GM18870 (cell line): Measurements from ENCODE around the gene MYL6B.
"Not testable (repeated sequence)": the region's sequence is repeated elsewhere in the genome, so short reads cannot be mapped to it uniquely, and the experiment has no call there.

ENCODE experiments used
- ATAC-seq: cut with Tn5 transposase; IDR thresholded peaks from one replicate; pipeline ENCODE4 v1.9.1; 2021; ENCODE audit warnings: moderate library complexity; ENCODE audit not compliant: unreplicated experiment

MYL6B gene

DNA sequence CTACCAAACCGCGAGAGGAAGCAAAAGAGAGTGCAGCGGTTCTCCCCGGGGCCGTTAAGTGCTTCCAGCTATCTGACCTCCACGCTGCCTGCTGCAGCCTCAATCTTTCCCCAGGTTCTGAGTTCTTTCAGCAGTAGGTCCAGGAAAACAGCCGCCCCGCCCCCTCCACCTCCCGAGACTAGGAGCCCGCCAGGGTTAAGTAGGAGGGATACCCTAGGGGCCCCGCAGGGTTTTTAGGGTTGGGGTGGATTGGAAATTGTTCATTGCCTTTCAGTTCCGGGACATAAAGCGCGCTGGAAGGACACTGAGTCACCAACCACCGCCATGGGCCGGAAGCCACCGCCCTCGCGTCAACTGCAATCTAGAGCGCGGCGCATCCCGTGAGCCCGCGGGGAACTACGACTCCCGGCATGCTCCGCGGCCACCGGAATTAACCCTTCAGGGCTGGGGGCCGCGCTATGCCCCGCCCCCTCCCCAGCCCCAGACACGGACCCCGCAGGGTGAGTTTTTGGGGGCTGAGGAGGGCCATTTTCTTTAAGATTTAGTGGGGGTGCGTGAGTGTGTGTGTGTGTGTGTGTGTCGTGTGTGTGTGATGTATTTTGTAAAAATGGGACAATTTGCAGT is at the start of gene MYL6B:
TSS of gene MYL6B (plus strand) at position 456 of the 624 bp plus-strand sequence. CDS start 1,332 bp downstream, outside the sequence.
- ATAC-seq = peak; percentile 74

DNA sequence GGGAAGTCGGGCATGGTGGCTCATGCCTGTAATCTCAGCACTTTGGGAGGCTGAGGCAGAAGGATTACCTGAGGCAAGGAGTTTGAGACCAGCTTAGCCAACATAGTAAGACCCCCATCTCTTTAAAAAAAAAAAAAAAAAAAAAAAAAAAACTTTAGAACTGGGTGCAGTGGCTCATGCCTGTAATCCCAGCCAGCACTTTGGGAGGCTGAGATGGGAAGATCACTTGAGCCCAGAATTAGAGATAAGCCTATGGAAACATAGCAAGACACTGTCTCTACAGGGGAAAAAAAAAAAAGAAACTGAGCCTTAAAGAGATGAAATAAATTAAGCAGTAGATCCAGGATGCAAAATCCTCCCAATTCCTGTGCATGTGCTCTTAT is 49.7 kb upstream of the MYL6B start:
- ATAC-seq = no peak

DNA sequence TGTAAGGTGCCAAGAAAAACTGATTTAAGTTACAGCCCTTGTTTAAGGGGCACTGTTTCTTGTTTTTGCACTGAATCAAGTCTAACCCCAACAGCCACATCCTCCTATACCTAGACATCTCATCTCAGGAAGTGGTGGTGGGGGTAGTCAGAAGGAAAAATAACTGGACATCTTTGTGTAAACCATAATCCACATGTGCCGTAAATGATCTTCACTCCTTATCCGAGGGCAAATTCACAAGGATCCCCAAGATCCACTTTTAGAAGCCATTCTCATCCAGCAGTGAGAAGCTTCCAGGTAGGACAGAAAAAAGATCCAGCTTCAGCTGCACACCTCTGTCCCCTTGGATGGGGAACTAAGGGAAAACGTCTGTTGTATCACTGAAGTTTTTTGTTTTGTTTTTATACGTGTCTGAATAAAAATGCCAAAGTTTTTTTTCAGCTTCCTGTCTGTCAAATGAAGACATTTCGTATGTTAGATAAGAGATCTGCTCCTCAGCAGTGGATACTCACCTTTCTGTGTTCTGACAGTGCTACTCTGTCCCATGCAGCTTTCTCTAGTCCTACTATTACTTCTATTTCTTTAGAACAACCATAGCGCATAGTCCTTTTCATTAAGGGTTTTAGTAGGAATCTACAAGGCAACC is 49.2 kb upstream of the MYL6B start:
- ATAC-seq = no peak

DNA sequence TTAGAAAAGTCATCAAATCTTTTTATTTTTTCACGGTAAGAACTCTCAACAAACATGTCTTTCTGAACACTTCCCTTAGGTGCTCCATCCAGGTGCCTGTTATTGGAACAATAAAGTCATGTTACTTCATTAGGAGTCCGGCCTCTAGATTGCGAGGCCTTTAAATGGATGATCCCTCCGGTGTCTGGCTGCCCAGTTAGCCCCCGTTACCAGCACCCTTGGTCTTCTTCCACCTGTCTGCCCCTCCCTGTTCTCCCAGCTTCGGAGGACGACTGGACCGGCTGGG is 48.6 kb upstream of the MYL6B start:
- ATAC-seq = no peak

DNA sequence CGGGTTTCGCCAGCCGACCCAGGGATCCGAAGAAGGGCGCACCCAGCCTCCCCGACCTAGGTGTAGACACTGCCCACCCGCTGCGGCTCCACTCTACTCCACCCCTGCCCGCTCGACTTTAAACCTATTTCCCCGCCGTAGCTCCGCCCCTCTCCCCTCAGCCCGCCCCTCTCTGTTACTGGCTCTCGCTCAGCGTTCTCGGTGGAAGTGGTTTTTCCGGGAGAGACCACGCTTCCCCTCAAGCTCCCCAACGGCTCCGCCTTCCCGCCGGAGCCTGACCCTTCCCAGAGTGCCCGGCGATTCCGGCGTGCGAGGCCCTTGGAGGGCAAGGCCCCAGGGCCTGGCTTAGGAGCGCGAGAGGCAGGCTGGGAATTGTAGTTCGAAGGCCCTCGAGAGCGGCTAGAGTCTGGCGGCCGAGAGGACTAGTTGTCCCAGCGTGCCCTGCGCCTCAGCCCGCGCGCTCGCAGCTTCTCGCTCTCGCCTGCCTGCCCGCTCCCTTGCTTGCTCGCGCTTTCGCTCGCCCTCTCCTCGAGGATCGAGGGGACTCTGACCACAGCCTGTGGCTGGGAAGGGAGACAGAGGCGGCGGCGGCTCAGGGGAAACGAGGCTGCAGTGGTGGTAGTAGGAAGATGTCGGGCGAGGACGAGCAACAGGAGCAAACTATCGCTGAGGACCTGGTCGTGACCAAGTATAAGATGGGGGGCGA is 48.1 kb upstream of the MYL6B start, which contains the start of gene PA2G4:
TSS of gene PA2G4 (plus strand) at position 451 of the 706 bp plus-strand sequence. CDS start at position 630, 179 bp downstream.
- peak; percentile 79 for ATAC-seq

DNA sequence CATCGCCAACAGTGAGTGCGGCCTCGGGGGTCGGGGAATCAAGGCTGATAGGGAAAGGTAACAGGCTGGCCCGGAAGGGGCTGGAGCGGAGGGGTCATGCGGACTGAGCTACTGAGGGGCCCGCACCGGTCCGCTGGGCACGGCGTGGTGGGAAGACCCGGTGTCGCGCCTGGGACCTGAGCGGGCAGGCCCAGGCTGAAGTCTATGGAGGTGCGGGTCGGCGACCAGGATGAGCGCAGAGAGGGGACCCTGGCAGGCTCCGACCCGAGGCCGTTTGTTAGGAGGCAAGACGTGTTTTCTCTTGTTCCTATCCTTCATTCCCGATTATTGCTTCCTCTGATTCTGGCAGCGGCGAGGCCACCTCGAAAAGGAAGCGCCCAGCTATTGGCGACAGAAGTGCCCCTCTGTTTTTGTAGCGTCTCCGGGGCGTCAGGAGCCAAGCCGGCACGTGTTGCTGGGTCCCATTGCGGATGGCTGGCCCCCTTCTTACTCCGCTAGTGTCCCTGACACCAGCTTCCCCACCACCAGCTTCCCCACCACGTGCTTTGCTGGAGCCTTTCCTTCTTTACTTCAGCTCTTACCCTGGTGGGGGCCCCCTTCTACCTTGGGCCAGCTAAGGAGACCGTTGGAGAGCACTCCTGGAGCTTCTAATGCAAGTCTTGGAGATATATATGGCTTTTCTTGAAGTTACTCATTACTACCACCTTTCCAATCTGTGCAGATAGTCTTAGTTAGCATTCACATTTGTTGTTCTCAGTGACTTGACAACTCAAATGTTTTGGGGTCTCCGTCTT is 47.4 kb upstream of the MYL6B start:
- ATAC-seq = no peak

DNA sequence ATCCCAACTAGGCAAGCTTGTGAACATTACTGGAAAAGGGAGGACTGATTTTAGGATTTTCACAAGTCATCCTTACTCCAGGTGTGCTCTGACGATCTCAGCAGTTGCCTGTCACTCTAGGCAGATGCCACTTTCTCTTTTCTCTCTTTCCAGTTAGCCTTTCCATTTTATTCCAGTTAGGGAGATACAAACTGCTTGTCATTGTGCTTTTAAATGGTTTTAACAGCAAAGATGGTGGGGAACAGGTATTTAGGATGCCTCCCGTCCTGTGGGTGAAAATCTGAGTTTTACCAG is 46.8 kb upstream of the MYL6B start:
- ATAC-seq = no peak

DNA sequence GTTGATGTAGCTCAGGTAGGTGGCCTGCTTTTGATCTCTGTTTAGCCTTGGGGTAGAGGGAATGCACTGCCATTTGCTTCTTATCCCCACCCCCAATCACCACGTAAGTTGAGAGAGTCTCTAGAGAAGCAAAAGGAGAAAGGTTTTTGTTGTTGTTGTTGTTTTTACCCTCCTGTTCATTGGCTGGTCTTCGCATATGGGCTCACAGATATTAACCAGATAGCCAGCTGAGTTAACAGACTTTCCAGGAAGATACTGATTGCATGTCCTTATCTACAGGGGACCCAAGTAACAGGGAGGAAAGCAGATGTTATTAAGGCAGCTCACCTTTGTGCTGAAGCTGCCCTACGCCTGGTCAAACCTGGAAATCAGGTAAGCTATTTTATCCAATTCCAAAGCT is 45.1 kb upstream of the MYL6B start:
- no peak for ATAC-seq

DNA sequence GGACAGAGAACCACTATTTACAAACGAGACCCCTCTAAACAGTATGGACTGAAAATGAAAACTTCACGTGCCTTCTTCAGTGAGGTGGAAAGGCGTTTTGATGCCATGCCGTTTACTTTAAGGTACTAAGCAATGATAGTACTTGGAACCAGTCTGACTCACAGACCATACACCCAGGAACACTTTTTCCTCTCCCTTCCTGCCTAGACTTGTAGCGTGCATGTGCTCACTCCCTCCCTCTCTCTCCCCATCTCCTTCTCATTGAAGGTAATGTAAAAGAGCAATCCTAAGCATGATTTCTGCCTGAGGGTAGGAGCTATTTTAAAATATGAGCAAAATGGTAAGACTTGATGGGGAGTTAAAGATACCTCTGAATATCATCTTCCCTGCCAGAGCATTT is 41.8 kb upstream of the MYL6B start:
- ATAC-seq = no peak

DNA sequence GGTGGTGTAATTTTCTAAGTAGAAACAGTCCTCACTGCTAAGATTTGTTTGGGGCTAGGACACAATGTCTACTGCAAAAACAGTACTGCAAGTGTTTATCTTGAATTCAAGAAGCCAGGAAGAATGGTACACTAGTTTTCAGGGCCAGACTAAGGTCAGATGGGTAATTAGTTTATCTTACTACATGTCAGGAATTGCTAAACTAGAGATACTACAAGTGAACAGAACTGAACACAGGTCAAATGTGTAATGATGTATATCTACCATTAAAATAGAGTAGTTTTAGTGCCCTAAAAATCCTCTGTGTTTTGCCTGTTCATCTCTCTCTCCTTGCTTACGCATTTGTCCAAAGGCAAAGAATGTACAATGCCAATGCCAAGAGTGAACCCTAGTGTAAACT is 38.3 kb upstream of the MYL6B start:
- ATAC-seq = no peak

DNA sequence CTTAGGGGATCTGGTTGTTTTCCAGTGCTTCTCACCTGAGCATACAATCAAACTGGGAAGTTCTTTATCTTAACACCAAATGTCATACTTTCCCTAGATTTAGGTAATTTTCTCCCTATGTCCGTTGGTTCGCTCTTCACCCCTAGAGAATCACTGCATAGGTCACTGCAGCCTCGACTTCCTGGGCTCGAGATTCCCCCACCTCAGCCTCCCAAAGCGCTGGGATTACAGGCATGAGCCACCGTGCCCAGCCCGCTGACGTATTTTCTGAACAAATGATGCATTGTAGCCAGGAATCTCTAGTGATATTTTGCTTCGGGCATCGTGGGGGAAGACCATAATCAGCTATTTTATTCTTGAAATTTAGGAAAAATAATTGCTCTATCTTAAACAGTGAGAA is 37.1 kb upstream of the MYL6B start:
- ATAC-seq = no peak

DNA sequence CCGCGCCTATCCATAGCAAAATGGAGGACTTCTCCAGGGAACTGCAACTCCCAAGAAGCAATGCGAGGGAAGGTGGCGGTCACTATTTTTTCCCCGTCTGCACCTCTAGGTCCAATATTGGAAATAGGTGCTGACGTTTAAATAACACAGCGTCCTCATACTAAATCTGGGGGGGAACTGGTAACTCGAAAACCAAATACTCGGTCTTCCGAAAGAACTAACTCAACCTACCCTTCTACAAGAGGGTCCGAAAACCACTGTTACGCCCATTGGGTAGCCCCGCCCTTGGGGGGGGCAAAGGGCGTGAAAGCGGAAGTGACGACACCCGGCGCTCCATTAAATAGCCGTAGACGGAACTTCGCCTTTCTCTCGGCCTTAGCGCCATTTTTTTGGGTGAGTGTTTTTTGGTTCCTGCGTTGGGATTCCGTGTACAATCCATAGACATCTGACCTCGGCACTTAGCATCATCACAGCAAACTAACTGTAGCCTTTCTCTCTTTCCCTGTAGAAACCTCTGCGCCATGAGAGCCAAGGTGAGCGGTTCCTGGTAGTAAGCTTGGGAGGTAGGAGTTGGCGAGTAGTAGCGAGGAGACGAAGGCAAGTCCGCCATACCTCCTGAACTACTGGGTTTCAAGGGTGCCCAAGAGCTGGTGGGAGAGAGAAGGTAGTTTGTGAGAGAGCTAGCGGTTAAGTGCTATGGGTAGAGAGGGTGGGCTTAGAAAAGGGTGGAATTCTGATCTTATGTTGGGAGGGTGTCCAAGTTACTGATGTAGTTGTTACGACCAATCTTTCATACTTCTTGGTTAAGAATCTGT is 35.9 kb upstream of the MYL6B start, which contains the start of gene RPL41:
TSS of gene RPL41 (plus strand) at position 367 of the 815 bp plus-strand sequence.
- ATAC-seq = peak; percentile 28

DNA sequence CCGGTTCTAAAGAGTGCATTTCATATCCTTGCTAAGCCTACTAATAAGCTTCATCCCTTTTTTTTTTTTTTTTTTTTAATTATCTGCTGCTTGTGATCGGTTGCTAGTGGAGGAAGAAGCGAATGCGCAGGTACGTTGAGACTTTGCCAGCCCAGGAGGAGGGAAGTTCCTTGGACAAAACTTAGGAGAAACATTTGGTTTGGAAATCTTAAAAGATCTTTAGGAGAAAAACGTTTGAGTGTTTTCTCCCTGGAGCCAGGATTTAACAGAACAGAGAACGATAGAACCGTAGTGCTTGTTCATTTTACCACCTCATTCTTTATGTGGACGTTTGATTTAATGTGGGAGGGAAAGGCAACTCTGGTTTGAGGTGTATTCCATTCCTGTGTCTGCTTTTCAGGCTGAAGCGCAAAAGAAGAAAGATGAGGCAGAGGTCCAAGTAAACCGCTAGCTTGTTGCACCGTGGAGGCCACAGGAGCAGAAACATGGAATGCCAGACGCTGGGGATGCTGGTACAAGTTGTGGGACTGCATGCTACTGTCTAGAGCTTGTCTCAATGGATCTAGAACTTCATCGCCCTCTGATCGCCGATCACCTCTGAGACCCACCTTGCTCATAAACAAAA is 35.2 kb upstream of the MYL6B start:
- ATAC-seq = not testable (repeated sequence)

DNA sequence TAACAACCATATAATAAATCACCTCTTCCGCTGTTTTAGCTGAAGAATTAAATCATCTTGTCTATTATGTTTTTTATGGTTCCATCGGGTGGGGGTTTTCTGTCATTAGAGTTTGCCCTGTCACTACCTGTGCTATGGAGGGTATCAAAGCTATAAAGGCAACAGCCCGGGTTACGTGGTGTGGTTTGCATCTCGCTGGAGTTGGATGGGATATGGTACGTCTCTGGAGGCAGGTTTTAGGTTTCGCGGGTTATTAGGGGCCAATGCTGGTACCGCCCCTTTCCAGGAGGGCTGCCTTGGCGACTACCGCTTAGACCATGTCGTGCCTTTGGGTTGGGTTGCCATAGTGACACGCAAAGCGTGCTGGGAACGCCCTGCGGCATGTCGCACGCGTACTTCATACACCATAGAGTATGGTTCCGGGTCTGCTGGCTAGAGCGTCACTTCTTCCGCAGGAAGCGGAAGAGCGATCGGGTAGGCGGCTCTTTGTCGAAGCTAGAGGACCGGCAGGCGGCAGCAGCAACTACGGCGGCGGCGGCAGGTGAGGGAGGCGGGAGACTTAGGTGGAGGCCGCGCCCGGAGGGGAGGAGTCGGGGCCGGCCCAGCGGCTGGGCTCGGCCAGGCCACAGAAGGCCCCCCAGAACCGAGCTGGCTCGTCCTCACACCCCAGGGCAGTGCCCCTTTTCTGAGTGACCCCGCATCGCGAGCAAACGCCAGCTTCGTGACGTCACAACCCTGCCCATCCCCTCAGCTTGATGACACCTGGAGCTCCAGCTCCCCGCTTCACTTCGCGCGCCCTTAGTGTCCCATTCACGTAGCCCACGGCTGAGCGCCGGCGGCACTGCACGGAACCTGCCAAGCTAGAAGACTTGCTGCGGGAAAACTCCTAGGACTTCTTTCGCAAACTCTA is 34.4 kb upstream of the MYL6B start, which contains the start of gene ZC3H10:
TSS of gene ZC3H10 (plus strand) at position 489 of the 910 bp plus-strand sequence. CDS start 2,297 bp downstream, outside the sequence.
- ATAC-seq = peak; percentile 90

DNA sequence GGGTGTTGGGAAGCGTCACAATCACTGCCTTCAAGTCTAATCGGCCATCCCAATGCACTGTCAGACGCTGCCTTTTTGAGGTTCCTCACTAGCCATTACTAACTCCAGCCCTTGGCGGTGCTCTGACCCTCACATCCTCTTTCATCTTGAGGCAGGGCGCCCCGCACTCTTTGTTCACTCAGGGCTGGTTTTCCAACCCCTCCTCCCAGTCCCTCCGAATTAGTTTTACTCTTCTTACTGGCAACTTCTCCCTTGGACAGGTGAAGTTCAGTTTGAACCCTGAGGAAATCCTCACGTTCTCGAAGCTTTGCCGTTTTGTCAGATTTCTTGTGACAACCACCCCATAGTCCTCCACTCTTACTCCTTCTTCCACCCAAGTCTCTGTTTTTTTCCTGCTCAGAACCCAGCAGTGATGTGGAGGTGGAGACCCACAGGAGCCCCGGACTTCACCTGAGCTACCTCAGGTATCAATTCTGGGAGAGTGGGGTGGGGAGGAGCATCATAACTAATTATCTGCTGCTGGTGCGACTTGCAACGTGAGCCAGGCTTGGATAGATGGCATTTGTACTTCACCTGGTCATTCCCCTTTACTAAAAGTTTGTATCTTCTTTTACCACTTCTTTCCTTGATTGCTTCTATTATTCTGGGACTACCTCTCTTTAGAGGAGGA is 33.6 kb upstream of the MYL6B start:
- ATAC-seq = no peak

DNA sequence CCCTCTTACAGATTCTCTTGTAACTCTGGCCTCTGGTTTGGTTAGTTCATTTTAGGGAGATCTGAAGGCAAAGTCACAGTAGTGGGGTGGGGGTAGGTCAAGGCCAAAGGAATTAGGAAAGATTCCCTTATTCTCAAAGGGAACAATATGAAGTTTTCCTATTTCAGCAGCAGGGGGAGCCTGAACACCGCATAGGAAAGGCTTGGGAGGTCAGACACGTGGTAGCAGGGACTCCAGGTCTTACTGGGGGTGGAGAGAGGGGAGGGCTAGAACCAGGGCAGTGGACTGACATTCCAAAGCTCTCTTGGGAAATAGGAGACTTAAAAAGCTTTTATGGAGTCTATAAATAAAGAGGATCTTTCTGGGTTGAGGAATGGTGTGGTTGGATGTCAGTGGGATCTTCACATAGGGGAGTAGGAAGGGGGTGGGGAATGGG is 33.0 kb upstream of the MYL6B start:
- ATAC-seq = no peak

DNA sequence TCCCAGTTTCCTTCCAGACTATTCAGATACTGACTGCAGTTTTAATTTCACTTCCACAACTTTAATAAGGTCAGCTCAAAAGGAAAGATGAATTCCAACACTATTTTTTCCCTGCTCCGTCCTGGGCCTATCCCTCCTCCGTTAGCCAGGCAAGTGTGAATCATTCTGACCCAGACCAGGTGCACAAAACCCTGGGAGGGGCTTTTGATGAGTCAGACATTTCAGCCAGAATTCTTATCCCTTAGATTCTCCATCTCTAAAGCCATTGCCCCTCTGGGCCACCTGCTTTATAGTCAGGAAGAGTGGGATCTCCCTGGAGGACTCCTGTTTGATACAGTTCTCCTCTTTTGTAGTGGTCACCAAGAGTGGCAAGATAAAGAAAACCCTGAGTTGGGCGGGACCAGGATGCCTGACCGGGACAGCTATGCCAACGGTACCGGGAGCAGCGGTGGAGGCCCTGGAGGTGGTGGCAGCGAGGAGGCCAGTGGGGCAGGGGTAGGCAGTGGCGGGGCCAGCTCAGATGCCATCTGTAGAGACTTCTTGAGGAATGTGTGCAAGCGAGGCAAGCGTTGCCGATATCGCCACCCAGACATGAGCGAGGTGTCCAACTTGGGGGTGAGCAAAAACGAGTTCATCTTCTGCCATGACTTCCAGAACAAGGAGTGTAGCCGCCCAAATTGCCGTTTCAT is 32.1 kb upstream of the MYL6B start:
- no peak for ATAC-seq
